GM12878 (cell line): ENCODE results near the gene SRPK2. TPM values are rescaled to one million over a fixed set of nuclear protein-coding genes. Genes with fewer than 3 reads are reported as not detected.

Experiments used
- CREM ChIP-seq: IDR thresholded peaks from 2 replicates; pipeline ENCODE4 v1.6.1; 2014; ENCODE audit warnings: antibody characterized with exemption, low read depth
- ESRRA ChIP-seq: IDR thresholded peaks from 2 replicates; pipeline ENCODE4 v1.6.1; 2012; ENCODE audit warnings: mild to moderate bottlenecking, low read length, improper control_type of control experiment
- ETV6 ChIP-seq, 2 experiments: fragments of 450-650 bp in 1 of 2; IDR thresholded peaks in 1 of 2; conservative IDR thresholded peaks in 1 of 2; 2 replicates each; pipeline ENCODE4 v1.6.1; 2014; ENCODE audit warnings: antibody characterized with exemption in 1 of 2, borderline replicate concordance in 1 of 2, low read depth in 1 of 2, mild to moderate bottlenecking in 1 of 2, moderate library complexity in 1 of 2
- FOS ChIP-seq: IDR thresholded peaks from 3 replicates; pipeline ENCODE4 v1.6.1; 2011; ENCODE audit warnings: borderline replicate concordance; ENCODE audit not compliant: insufficient read length; ENCODE audit errors: extremely low read depth
- FOXK2 ChIP-seq: fragments of 450-650 bp; IDR thresholded peaks from 2 replicates; pipeline ENCODE4 v1.6.1; 2017; ENCODE audit warnings: mild to moderate bottlenecking, moderate library complexity
- JUNB ChIP-seq: IDR thresholded peaks from 2 replicates; pipeline ENCODE4 v1.6.1; 2016; ENCODE audit warnings: antibody characterized with exemption, mild to moderate bottlenecking
- NFXL1 ChIP-seq: fragments of 450-650 bp; IDR thresholded peaks from 2 replicates; pipeline ENCODE4 v1.6.1; 2017; ENCODE audit warnings: antibody characterized with exemption, mild to moderate bottlenecking, borderline replicate concordance
- SIX5 ChIP-seq: IDR thresholded peaks from 2 replicates; pipeline ENCODE4 v1.6.1; 2011; ENCODE audit warnings: mild to moderate bottlenecking, low read depth, low read length, moderate library complexity; ENCODE audit not compliant: severe bottlenecking
- SMAD1 ChIP-seq: fragments of 450-650 bp; IDR thresholded peaks from 2 replicates; pipeline ENCODE4 v1.6.1; 2018; ENCODE audit warnings: mild to moderate bottlenecking, low read depth; ENCODE audit not compliant: partially characterized antibody
- TARDBP ChIP-seq: IDR thresholded peaks from 2 replicates; pipeline ENCODE4 v1.6.1; 2016; ENCODE audit warnings: borderline replicate concordance
- TCF3 ChIP-seq: IDR thresholded peaks from 2 replicates; pipeline ENCODE4 v1.6.1; 2012; ENCODE audit warnings: low read depth, mild to moderate bottlenecking, low read length, borderline replicate concordance; ENCODE audit not compliant: insufficient read depth
- ZNF217 ChIP-seq: fragments of 450-650 bp; IDR thresholded peaks from 2 replicates; pipeline ENCODE4 v1.6.1; 2017; ENCODE audit warnings: antibody characterized with exemption, mild to moderate bottlenecking
- ZNF622 ChIP-seq: fragments of 450-650 bp; IDR thresholded peaks from 2 replicates; pipeline ENCODE4 v1.6.1; 2017; ENCODE audit warnings: mild to moderate bottlenecking, inconsistent platforms
- ZSCAN29 ChIP-seq: fragments of 450-650 bp; IDR thresholded peaks from 2 replicates; pipeline ENCODE4 v1.6.1; 2017; ENCODE audit warnings: mild to moderate bottlenecking, moderate library complexity
- polyA plus RNA-seq, 11 experiments: library from polyadenylated mRNA; depleted of rRNA in 4 of 11; unstranded in 6 of 11; stranded (reverse) in 5 of 11; fragments of >200 nt; fragmentation: Nextera tagmentation in 4 of 11; fragmentation: Illumina TruSeq in 1 of 11; extraction: Ambion mirVana in 4 of 11; extraction: Trizol in 1 of 11; gene quantifications; 1 replicate in 1 of 11; 2 replicates in 10 of 11; pipeline versions ENCODE4 v1.2.1 to v1.2.3, GENCODE V29; 2011 to 2016; ENCODE audit warnings: inconsistent platforms in 2 of 11, missing spikeins in 2 of 11, low read depth in 1 of 11
- total RNA-seq, 4 experiments: library from RNA; depleted of rRNA in 3 of 4; stranded (reverse); fragments of >200 nt in 3 of 4; fragmentation: Illumina TruSeq in 1 of 4; extraction: Trizol in 1 of 4; gene quantifications; 2 replicates each; pipeline versions ENCODE4 v1.2.1 to v1.2.3, GENCODE V29; 2013 to 2021
- TF ChIP-seq, protein P1 (sequence below): fragments of 450-650 bp; IDR thresholded peaks from 2 replicates; pipeline ENCODE4 v1.6.1; 2016; ENCODE audit warnings: mild to moderate bottlenecking
- TF ChIP-seq, protein P2 (sequence below): fragments of 450-650 bp; IDR thresholded peaks from 2 replicates; pipeline ENCODE4 v1.6.1; 2017; ENCODE audit warnings: mild to moderate bottlenecking, moderate library complexity
- TF ChIP-seq, protein P3 (sequence below): fragments of 450-650 bp; formaldehyde crosslinking; IDR thresholded peaks from 2 replicates; pipeline ENCODE4 v1.5.0; 2022; ENCODE audit warnings: mild to moderate bottlenecking, missing genetic modification characterization

SRPK2 gene
- total and polyA plus RNA-seq, 10 of the 15 experiments (the other 5 are each of a cell fraction or from before 2014, with no cell fraction given), result 13.2 to 32.8 (median 24.5) TPM

DNA sequence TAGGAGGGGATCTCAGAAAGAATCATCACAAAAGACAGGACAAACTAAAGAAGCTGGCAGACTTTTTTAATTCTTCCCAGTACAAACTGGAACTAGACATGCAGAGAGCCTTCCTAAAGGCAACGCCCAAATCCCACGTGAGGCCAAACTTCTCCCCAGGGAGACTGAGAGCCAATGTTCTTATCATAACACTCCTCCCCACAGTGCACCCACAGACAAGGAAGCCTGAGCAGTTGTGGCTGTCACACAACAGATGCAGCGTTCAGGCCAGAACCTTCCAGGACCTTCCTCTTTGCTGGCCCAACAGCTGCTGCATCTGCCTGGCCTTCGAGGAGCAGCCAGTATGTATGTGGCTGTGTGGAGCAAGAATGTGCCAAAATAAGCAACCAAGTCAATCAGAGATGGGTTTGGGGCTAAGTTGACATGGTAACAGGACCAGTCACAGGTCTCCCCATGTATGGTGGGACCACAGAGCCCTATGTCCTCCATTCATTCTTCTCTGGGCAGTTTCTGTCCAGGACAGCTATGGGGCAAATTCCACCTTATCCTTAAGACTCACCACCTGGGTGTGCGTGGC, 34.9 kb downstream of the SRPK2 start (continued):
- TF ChIP-seq NFXL1 (no peak), ETV6 (conservative IDR thresholded peaks at IDR 0.05 in 1 of 2, IDR thresholded peaks at IDR 0.05 in 1 of 2; ENCODE audit: borderline replicate concordance in 1 of 2, low read depth in 1 of 2) (no peak), TARDBP (no peak), ZSCAN29 (no peak), FOS (no peak), ESRRA (no peak), FOXK2 (no peak), ZNF217 (no peak), ZNF622 (no peak), SMAD1 (no peak), JUNB (no peak), CREM (no peak), SIX5 (no peak), TCF3 (no peak)
- TF ChIP-seq, protein P1, sequence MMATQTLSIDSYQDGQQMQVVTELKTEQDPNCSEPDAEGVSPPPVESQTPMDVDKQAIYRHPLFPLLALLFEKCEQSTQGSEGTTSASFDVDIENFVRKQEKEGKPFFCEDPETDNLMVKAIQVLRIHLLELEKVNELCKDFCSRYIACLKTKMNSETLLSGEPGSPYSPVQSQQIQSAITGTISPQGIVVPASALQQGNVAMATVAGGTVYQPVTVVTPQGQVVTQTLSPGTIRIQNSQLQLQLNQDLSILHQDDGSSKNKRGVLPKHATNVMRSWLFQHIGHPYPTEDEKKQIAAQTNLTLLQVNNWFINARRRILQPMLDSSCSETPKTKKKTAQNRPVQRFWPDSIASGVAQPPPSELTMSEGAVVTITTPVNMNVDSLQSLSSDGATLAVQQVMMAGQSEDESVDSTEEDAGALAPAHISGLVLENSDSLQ, result 0 out of 2 replicates have a peak, but pooled peaks have one; percentile 32
- TF ChIP-seq, protein P2, sequence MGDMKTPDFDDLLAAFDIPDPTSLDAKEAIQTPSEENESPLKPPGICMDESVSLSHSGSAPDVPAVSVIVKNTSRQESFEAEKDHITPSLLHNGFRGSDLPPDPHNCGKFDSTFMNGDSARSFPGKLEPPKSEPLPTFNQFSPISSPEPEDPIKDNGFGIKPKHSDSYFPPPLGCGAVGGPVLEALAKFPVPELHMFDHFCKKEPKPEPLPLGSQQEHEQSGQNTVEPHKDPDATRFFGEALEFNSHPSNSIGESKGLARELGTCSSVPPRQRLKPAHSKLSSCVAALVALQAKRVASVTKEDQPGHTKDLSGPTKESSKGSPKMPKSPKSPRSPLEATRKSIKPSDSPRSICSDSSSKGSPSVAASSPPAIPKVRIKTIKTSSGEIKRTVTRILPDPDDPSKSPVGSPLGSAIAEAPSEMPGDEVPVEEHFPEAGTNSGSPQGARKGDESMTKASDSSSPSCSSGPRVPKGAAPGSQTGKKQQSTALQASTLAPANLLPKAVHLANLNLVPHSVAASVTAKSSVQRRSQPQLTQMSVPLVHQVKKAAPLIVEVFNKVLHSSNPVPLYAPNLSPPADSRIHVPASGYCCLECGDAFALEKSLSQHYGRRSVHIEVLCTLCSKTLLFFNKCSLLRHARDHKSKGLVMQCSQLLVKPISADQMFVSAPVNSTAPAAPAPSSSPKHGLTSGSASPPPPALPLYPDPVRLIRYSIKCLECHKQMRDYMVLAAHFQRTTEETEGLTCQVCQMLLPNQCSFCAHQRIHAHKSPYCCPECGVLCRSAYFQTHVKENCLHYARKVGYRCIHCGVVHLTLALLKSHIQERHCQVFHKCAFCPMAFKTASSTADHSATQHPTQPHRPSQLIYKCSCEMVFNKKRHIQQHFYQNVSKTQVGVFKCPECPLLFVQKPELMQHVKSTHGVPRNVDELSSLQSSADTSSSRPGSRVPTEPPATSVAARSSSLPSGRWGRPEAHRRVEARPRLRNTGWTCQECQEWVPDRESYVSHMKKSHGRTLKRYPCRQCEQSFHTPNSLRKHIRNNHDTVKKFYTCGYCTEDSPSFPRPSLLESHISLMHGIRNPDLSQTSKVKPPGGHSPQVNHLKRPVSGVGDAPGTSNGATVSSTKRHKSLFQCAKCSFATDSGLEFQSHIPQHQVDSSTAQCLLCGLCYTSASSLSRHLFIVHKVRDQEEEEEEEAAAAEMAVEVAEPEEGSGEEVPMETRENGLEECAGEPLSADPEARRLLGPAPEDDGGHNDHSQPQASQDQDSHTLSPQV, result no peak
- TF ChIP-seq, protein P3, sequence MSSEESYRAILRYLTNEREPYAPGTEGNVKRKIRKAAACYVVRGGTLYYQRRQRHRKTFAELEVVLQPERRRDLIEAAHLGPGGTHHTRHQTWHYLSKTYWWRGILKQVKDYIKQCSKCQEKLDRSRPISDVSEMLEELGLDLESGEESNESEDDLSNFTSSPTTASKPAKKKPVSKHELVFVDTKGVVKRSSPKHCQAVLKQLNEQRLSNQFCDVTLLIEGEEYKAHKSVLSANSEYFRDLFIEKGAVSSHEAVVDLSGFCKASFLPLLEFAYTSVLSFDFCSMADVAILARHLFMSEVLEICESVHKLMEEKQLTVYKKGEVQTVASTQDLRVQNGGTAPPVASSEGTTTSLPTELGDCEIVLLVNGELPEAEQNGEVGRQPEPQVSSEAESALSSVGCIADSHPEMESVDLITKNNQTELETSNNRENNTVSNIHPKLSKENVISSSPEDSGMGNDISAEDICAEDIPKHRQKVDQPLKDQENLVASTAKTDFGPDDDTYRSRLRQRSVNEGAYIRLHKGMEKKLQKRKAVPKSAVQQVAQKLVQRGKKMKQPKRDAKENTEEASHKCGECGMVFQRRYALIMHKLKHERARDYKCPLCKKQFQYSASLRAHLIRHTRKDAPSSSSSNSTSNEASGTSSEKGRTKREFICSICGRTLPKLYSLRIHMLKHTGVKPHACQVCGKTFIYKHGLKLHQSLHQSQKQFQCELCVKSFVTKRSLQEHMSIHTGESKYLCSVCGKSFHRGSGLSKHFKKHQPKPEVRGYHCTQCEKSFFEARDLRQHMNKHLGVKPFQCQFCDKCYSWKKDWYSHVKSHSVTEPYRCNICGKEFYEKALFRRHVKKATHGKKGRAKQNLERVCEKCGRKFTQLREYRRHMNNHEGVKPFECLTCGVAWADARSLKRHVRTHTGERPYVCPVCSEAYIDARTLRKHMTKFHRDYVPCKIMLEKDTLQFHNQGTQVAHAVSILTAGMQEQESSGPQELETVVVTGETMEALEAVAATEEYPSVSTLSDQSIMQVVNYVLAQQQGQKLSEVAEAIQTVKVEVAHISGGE (CRISPR knock-in tag), result no peak
